Stimulated activated CD8-positive, alpha-beta memory T cell treated with anti-CD3 and anti-CD28 coated beads, Interleukin-7, amount 100 ng/mL, for 4 hours (primary cell): Measurements from ENCODE around the gene LAMB4.

Source experiments
- DNase-seq, 2 donors: peaks; one replicate each; pipeline ENCODE4 v3.0.0-alpha.2; 2020; ENCODE audit warnings: low read depth in 2 of 2

The LAMB4 gene

GRCh38 chr7:108142180-108142579 lies 12.0 kb upstream of the LAMB4 start:
- DNase-seq = no peak

- no peak for DNase-seq
Observed at GRCh38 chr7:108140671-108141070, 10.5 kb upstream of the LAMB4 start.

- no peak for DNase-seq
Observed at GRCh38 chr7:108138911-108139310, 8.8 kb upstream of the LAMB4 start.

GRCh38 chr7:108137993-108138392 lies 7.8 kb upstream of the LAMB4 start:
- DNase-seq = no peak

GRCh38 chr7:108137040-108137439 lies 6.9 kb upstream of the LAMB4 start:
- DNase-seq = no peak

GRCh38 chr7:108136191-108136688 lies 6.1 kb upstream of the LAMB4 start:
- DNase-seq = no peak

- DNase-seq = no peak
Observed at GRCh38 chr7:108135446-108136190, 5.5 kb upstream of the LAMB4 start.

GRCh38 chr7:108134486-108134885 lies 4.3 kb upstream of the LAMB4 start:
- DNase-seq = no peak

- no peak for DNase-seq
Observed at GRCh38 chr7:108132551-108133265, 2.5 kb upstream of the LAMB4 start.

- DNase-seq = no peak
Observed at GRCh38 chr7:108129018-108129965, 869 bp downstream of the LAMB4 start.

- DNase-seq = no peak
Observed at GRCh38 chr7:108128514-108128913, 1.6 kb downstream of the LAMB4 start.

GRCh38 chr7:108127461-108127860 lies 2.7 kb downstream of the LAMB4 start:
- no peak for DNase-seq

- no peak for DNase-seq
Observed at GRCh38 chr7:108124820-108125219, 5.3 kb downstream of the LAMB4 start.

GRCh38 chr7:108122181-108122580 lies 8.0 kb downstream of the LAMB4 start:
- DNase-seq = no peak

GRCh38 chr7:108120933-108121332 lies 9.2 kb downstream of the LAMB4 start:
- DNase-seq = no peak

- no peak for DNase-seq
Observed at GRCh38 chr7:108120196-108120595, 10.0 kb downstream of the LAMB4 start.

GRCh38 chr7:108118959-108119358 lies 11.2 kb downstream of the LAMB4 start:
- DNase-seq = no peak

GRCh38 chr7:108114117-108114841 lies 15.9 kb downstream of the LAMB4 start:
- DNase-seq = no peak

- DNase-seq = no peak
Observed at GRCh38 chr7:108112683-108113082, 17.5 kb downstream of the LAMB4 start.

- no peak for DNase-seq
Observed at GRCh38 chr7:108109221-108109908, 20.8 kb downstream of the LAMB4 start.

- no peak for DNase-seq
Observed at GRCh38 chr7:108108131-108108530, 22.0 kb downstream of the LAMB4 start.
